HepG2 (cell line): ENCODE results near the gene VDAC1. TPM values are rescaled to one million over a fixed set of nuclear protein-coding genes. Genes with fewer than 3 reads are reported as not detected.

Experiments used
- ATAC-seq: fragments of 200-7000 bp; cut with Tn5 transposase; 3 replicates; pipeline ENCODE4 v1.9.1; 2020; ENCODE audit warnings: mild to moderate bottlenecking, moderate library complexity
- BruUV-seq: library from RNA; stranded (reverse); fragments of 400-500 nt; replicated peaks from 2 replicates; lab custom pipeline; 2021; lab: Mats Ljungman, UMichigan
- CTCF ChIA-PET: fragments of 300-600 bp; formaldehyde crosslinking; extraction: SDS; loops from one replicate; lab custom pipeline; 2021; ENCODE audit warnings: low total read pairs, inconsistent platforms, low intra/inter-chr PET ratio; lab: Yijun Ruan, JAX
- POLR2A ChIA-PET: fragments of 350-600 bp; sonication (Branson Sonifier 250); formaldehyde crosslinking; loops from one replicate; lab custom pipeline; 2020; ENCODE audit warnings: antibody characterized with exemption, inconsistent platforms; lab: Yijun Ruan, JAX
- DNase-seq: peaks from one replicate; pipeline ENCODE4 v3.0.0-alpha.2; 2015; ENCODE audit warnings: low spot score
- FAIRE-seq: peaks from 3 replicates; lab custom pipeline; 2011; peaks lifted over from hg19 to GRCh38; lab: Jason Lieb, UNC
- H2AFZ ChIP-seq: one replicate; pipeline ENCODE4 v1.6.1; 2011; ENCODE audit warnings: low read length, inconsistent platforms
- H3K27ac ChIP-seq: fragments of 300-600 bp; 3 replicates; pipeline ENCODE4 v1.8.0; 2011; ENCODE audit warnings: mixed run types, mild to moderate bottlenecking, mixed read lengths, low read length, inconsistent platforms; ENCODE audit not compliant: insufficient read depth; ENCODE audit errors: extremely low read length
- H3K27me3 ChIP-seq, 2 experiments: fragments of 200-600 bp in 1 of 2; 2 replicates in 1 of 2; 3 replicates in 1 of 2; pipeline versions ENCODE4 v1.6.0 to v1.8.0; 2011; ENCODE audit warnings: low read length in 2 of 2, mild to moderate bottlenecking in 2 of 2, moderate library complexity in 2 of 2, inconsistent platforms in 1 of 2; ENCODE audit not compliant: insufficient read depth in 2 of 2, control insufficient read depth in 1 of 2
- H3K36me3 ChIP-seq, 2 experiments: fragments of 200-600 bp in 1 of 2; replicated peaks in 1 of 2; 2 replicates in 1 of 2; 3 replicates in 1 of 2; pipeline versions ENCODE4 v1.5.1 to v1.8.0; 2011; ENCODE audit warnings: low read length in 2 of 2, inconsistent platforms in 1 of 2; ENCODE audit not compliant: insufficient read depth in 2 of 2, control insufficient read depth in 1 of 2
- H3K4me1 ChIP-seq: 2 replicates; pipeline ENCODE4 v1.5.1; 2012; ENCODE audit warnings: low read length, inconsistent platforms; ENCODE audit not compliant: insufficient read depth
- H3K4me2 ChIP-seq: 2 replicates; pipeline ENCODE4 v1.6.0; 2011; ENCODE audit warnings: low read depth, low read length, inconsistent platforms
- H3K4me3 ChIP-seq, 3 experiments: fragments of 200-600 bp in 1 of 3; sonication (generic), shearing (Covaris generic) in 1 of 3; replicated peaks in 1 of 3; 2 replicates each; pipeline ENCODE4 v1.5.1; 2011 to 2016; ENCODE audit warnings: low read length in 3 of 3, inconsistent platforms in 2 of 3, low read depth in 2 of 3, mild to moderate bottlenecking in 2 of 3, control low read depth in 1 of 3, mixed read lengths in 1 of 3; ENCODE audit not compliant: insufficient read depth in 1 of 3
- H3K79me2 ChIP-seq: one replicate; pipeline ENCODE4 v1.6.1; 2011; ENCODE audit warnings: low read length, inconsistent platforms; ENCODE audit not compliant: insufficient read depth
- H3K9ac ChIP-seq: 2 replicates; pipeline ENCODE4 v1.6.0; 2011; ENCODE audit warnings: mild to moderate bottlenecking, low read depth, low read length, inconsistent platforms; ENCODE audit not compliant: insufficient read depth
- H3K9me3 ChIP-seq: 2 replicates; pipeline ENCODE4 v1.5.1; 2012; ENCODE audit warnings: mild to moderate bottlenecking, low read length
- H4K20me1 ChIP-seq: 2 replicates; pipeline ENCODE4 v1.6.0; 2011; ENCODE audit warnings: inconsistent platforms, mild to moderate bottlenecking, low read length, moderate library complexity; ENCODE audit not compliant: insufficient read depth
- ZBTB21 ChIP-seq: sonication (generic); formaldehyde crosslinking; IDR thresholded peaks from 2 replicates; pipeline ENCODE4 v1.4.0; 2020; ENCODE audit warnings: missing genetic modification reagents
- ZBTB49 ChIP-seq: sonication (generic); formaldehyde crosslinking; IDR thresholded peaks from 2 replicates; pipeline ENCODE4 v1.4.0; 2020; ENCODE audit warnings: missing genetic modification reagents, borderline replicate concordance
- WGBS: methylation state at CpG from one replicate; pipeline ENCODE4 v1.1.6; 2017; ENCODE audit warnings: low lambda C conversion rate; 5-methylcytosine and 5-hydroxymethylcytosine counted together
- in situ Hi-C: cut with HindIII; loops from 2 replicates; pipeline ENCODE4 v1.10.0; 2017; ENCODE audit warnings: low pct_unique_long_range_greater_than_20kb; ENCODE audit not compliant: extremely low pct_ligation_motif_present
- intact Hi-C: fragments of 100-400 bp; cut with micrococcal nuclease; formaldehyde crosslinking; loops from one replicate; pipeline ENCODE4 v1.10.0; 2022; ENCODE audit not compliant: unreplicated experiment
- polyA plus RNA-seq, 8 experiments: library from polyadenylated mRNA; depleted of rRNA in 3 of 8; stranded (reverse) in 7 of 8; unstranded in 1 of 8; fragments of >200 nt; fragmentation: Illumina TruSeq in 4 of 8; extraction: Trizol in 4 of 8; gene quantifications; 2 replicates each; pipeline versions ENCODE4 v1.2.1 to v1.2.3, GENCODE V29; 2011 to 2016; ENCODE audit warnings: low read depth in 4 of 8, missing spikeins in 1 of 8, mixed read lengths in 1 of 8; ENCODE audit not compliant: insufficient read depth in 1 of 8
- total RNA-seq, 5 experiments: library from RNA; depleted of rRNA; stranded (reverse); fragments of >200 nt; fragmentation: Illumina TruSeq; extraction: Trizol; gene quantifications; 2 replicates each; pipeline ENCODE4 v1.2.3, GENCODE V29; 2016; ENCODE audit warnings: low read depth in 1 of 5
- TF ChIP-seq, protein P1 (sequence below): sonication (generic); formaldehyde crosslinking; IDR thresholded peaks from 2 replicates; pipeline ENCODE4 v1.4.0; 2020; ENCODE audit warnings: missing genetic modification reagents

The VDAC1 gene
- total and polyA plus RNA-seq, 2 of the 13 experiments (the other 11 are each of a cell fraction or from before 2014, with no cell fraction given): 112 to 380 TPM

GRCh38 chr5:133993185-133993936 is 11.4 kb downstream of the VDAC1 start (continued):
- TF ChIP-seq ZBTB49 (CRISPR knock-in tag): no peak

GRCh38 chr5:133992429-133993155 is 12.2 kb downstream of the VDAC1 start:
- no peak overlapping the region for H3K27ac ChIP-seq
- POLR2A ChIA-PET: interaction anchor here (1.5 to 5.3 kb wide), 5 partner anchors 11 to 27 kb away, joined by 4 to 58 read pairs (median 7); partner anchors contain the start of gene VDAC1
- intact Hi-C loops: no loop called here

More at GRCh38 chr5:133992429-133993155, 12.2 kb downstream of the VDAC1 start:
- no peak overlapping the region for H2AFZ ChIP-seq
- H3K4me3 ChIP-seq: no peak overlapping the region
- H3K9me3 ChIP-seq: no peaks in the 10 kb centered on the region
- CTCF ChIA-PET: no interaction called here
- no peak for DNase-seq
- no peak overlapping the region for H3K9ac ChIP-seq
- H3K4me1 ChIP-seq: peaks cover 51% of the 10 kb centered on the region
- no peak overlapping the region for H3K4me2 ChIP-seq
- FAIRE-seq: no peak
- TF ChIP-seq, protein P1, sequence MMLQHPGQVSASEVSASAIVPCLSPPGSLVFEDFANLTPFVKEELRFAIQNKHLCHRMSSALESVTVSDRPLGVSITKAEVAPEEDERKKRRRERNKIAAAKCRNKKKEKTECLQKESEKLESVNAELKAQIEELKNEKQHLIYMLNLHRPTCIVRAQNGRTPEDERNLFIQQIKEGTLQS (CRISPR knock-in tag): no peak
- no peak for TF ChIP-seq ZBTB21 (CRISPR knock-in tag)
- in situ Hi-C loops: no loop called here
- H3K27me3 ChIP-seq: no peaks in the 10 kb centered on the region
- H3K79me2 ChIP-seq: peaks cover 86% of the 10 kb centered on the region
- no peak for ATAC-seq
- peaks cover 71% of the 10 kb centered on the region for H4K20me1 ChIP-seq
- peaks cover 16 to 44% of the 10 kb centered on the region in 2 experiments; a peak in 4 of 5 replicates for H3K36me3 ChIP-seq
- 95% methylated on average over 7 of the region's 8 CpGs for WGBS
- BruUV-seq: no TSS peak
